ENCODE results near the gene TWF2. TPM values are rescaled to one million over a fixed set of nuclear protein-coding genes. Genes with fewer than 3 reads are reported as not detected.

Gene TWF2
- total and polyA plus RNA-seq, 2 of the 13 experiments (the other 11 are each of a cell fraction or from before 2014, with no cell fraction given) = 45.5 to 108 TPM

- TF ChIP-seq ZGPAT (CRISPR knock-in tag; IDR thresholded peaks at IDR 0.05) (no peak), STAG1 (CRISPR knock-in tag; IDR thresholded peaks at IDR 0.05) (no peak), THRA (CRISPR knock-in tag; IDR thresholded peaks at IDR 0.05; ENCODE audit: borderline replicate concordance) (peak; percentile 56; the same call in 1 of the 2 replicates), MAFF (IDR thresholded peaks at IDR 0.05; ENCODE audit: low read depth, low read length) (no peak), ZNF10 (CRISPR knock-in tag; IDR thresholded peaks at IDR 0.05; ENCODE audit: borderline replicate concordance, low read depth) (no peak), CERS6 (CRISPR knock-in tag; IDR thresholded peaks at IDR 0.05) (no peak), ZFX (CRISPR knock-in tag; IDR thresholded peaks at IDR 0.05; ENCODE audit: low read depth) (peak; percentile 54; the same call in 1 of the 2 replicates), ZNF281 (CRISPR knock-in tag; IDR thresholded peaks at IDR 0.05; ENCODE audit: borderline replicate concordance) (peak; percentile 12; the same call in 1 of the 2 replicates), ZNF75D (CRISPR knock-in tag; IDR thresholded peaks at IDR 0.05; ENCODE audit: borderline replicate concordance) (no peak), FOXA1 (IDR thresholded peaks at IDR 0.05) (no peak), FOXA1 (CRISPR knock-in tag; IDR thresholded peaks at IDR 0.05) (peak; percentile 37; the same call in 1 of the 2 replicates), ZNF232 (CRISPR knock-in tag; IDR thresholded peaks at IDR 0.05; ENCODE audit: borderline replicate concordance) (no peak), NR1H2 (CRISPR knock-in tag; IDR thresholded peaks at IDR 0.05; ENCODE audit: borderline replicate concordance, low read depth) (no peak), ZNF331 (CRISPR knock-in tag; IDR thresholded peaks at IDR 0.05) (no peak), MED1 (CRISPR knock-in tag; IDR thresholded peaks at IDR 0.05) (peak; percentile 75), ZNF460 (CRISPR knock-in tag; IDR thresholded peaks at IDR 0.05; ENCODE audit: borderline replicate concordance) (peak; percentile 33; the same call in 1 of the 2 replicates), SOX5 (CRISPR knock-in tag; IDR thresholded peaks at IDR 0.05; ENCODE audit: borderline replicate concordance) (peak; percentile 45; the same call in 1 of the 2 replicates), PHF20 (CRISPR knock-in tag; IDR thresholded peaks at IDR 0.05) (0 out of 2 replicates have a peak, but pooled peaks have one; percentile 47), ZFP36L1 (CRISPR knock-in tag; IDR thresholded peaks at IDR 0.05) (no peak), ZNF746 (CRISPR knock-in tag; IDR thresholded peaks at IDR 0.05) (0 out of 2 replicates have a peak, but pooled peaks have one; percentile 45), ZNF784 (CRISPR knock-in tag; IDR thresholded peaks at IDR 0.05; ENCODE audit: borderline replicate concordance) (no peak), BRF2 (CRISPR knock-in tag; IDR thresholded peaks at IDR 0.05) (peak; percentile 75; the same call in 1 of the 2 replicates)
Observed at GRCh38 chr3:52238193-52238760, 681 bp downstream of the TWF2 start (continued).
